ENCODE results near the gene UGT1A9. TPM values are rescaled to one million over a fixed set of nuclear protein-coding genes. Genes with fewer than 3 reads are reported as not detected.
"Not testable (repeated sequence)": the region's sequence is repeated elsewhere in the genome, so short reads cannot be mapped to it uniquely, and the experiment has no call there.

The UGT1A9 gene
- not detected for polyA plus RNA-seq

DNA sequence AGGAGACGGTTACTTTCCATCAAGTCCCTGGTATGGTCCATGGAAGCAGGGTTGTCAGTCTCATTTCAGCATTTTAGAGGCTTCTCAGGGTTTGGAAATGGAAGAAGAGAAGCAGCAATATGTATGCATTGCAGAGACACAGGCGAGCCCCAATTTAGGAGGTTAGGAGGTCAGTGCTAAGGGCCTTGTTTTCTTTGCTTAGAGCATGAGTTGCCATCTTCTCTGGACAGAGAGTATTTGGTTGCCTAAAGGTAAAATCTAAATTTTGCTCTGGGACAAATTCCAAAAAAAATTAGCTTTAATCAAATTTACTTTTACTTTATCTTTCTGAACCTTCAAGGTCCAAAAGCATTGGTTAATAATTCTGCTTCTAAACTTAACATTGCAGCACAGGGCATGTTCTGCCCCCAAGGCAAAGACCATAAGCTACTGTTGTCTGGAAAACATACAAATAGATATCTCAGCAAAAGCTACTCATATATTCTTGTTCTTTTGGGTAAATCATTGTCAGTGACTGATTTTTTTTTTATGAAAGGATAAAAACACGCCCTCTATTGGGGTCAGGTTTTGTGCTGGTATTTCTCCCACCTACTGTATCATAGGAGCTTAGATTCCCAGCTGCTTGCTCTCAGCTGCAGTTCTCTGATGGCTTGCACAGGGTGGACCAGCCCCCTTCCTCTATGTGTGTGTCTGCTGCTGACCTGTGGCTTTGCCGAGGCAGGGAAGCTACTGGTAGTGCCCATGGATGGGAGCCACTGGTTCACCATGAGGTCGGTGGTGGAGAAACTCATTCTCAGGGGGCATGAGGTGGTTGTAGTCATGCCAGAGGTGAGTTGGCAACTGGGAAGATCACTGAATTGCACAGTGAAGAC, at the start of gene UGT1A9:
Gene UGT1A9, plus strand, starts transcription at position 609 of the 872 bp plus-strand sequence. Its CDS starts 37 bp downstream, at position 646.
- H3K4me1 Mint-ChIP-seq = peaks cover 0 to 7% (median 0%) of the 10 kb centered on the region in 3 donors
- H3K36me3 Mint-ChIP-seq = peaks cover 2% of the 10 kb centered on the region
- no peak within 1 kb of the TSS for H3K27ac Mint-ChIP-seq
- H3K4me3 Mint-ChIP-seq = peak within 1 kb of the TSS in 1 of 4 donors; percentile 47
- H3K27me3 Mint-ChIP-seq = peaks cover 14% of the 10 kb centered on the region
- H3K9me3 Mint-ChIP-seq = peaks cover 0 to 6% (median 3%) of the 10 kb centered on the region in 3 donors

DNA sequence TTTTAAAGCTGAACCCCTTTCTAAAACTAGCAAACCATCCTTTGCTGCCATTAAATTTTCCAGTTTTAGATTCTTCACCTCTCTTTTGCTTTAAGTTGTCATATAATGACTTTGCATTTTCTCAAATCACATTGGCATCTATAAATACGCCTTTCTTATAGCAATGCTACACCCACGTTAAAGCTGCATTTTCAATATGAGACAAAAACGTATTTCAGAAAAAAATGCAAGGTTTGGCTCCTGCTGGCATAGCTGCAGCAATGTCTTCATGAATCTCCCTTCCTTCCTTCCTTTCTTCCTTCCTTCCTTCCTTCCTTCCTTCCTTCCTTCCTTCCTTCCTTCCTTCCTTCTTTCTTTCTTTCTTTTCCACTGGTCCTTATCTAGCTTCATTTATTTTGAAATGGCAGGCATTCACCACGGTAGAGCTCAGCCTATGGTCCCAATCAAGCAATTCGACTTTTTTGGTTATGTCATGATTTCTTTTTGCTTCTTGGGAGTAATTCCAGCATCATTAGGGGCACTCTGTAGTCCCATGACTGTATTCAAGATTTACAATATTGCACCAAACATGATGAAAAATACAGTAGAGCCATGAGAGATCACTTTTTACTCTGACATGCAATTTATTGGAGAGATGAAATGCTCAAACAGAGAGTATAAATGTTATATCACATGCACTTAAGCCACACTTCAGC, 44.2 kb upstream of the UGT1A9 start:
- H3K4me1 Mint-ChIP-seq = peaks cover 0 to 4% (median 0%) of the 10 kb centered on the region in 3 donors
- peaks cover 4 to 20% (median 13%) of the 10 kb centered on the region in 3 donors for H3K9me3 Mint-ChIP-seq

GRCh38 chr2:233636306-233636705, 35.4 kb upstream of the UGT1A9 start, which contains the start of gene UGT1A10:
Gene UGT1A10 (plus strand): TSS chr2:233636448. CDS start chr2:233636523, 75 bp downstream.
- not testable (repeated sequence) for H3K9me3 Mint-ChIP-seq, H3K36me3 Mint-ChIP-seq, H3K4me1 Mint-ChIP-seq, H3K4me3 Mint-ChIP-seq, H3K27ac Mint-ChIP-seq, H3K27me3 Mint-ChIP-seq

More for the DNA sequence above, 44.2 kb upstream of the UGT1A9 start:
- H3K27ac Mint-ChIP-seq = no peak overlapping the region
- H3K27me3 Mint-ChIP-seq = peaks cover 4% of the 10 kb centered on the region
- no peak overlapping the region for H3K4me3 Mint-ChIP-seq
- H3K36me3 Mint-ChIP-seq = peaks cover 3% of the 10 kb centered on the region

GRCh38 chr2:233638836-233639235, 32.9 kb upstream of the UGT1A9 start:
- H3K27ac Mint-ChIP-seq = peak overlapping the region in 1 of 3 donors; percentile 66
- no peaks in the 10 kb centered on the region for H3K36me3 Mint-ChIP-seq
- H3K27me3 Mint-ChIP-seq = peaks cover 2% of the 10 kb centered on the region
- H3K4me3 Mint-ChIP-seq = no peak overlapping the region
- peaks cover 0 to 10% (median 0%) of the 10 kb centered on the region in 3 donors for H3K9me3 Mint-ChIP-seq
- peaks cover 0 to 5% (median 5%) of the 10 kb centered on the region in 3 donors for H3K4me1 Mint-ChIP-seq

GRCh38 chr2:233639860-233640259, 31.8 kb upstream of the UGT1A9 start:
- H3K36me3 Mint-ChIP-seq = no peaks in the 10 kb centered on the region
- H3K9me3 Mint-ChIP-seq = peaks cover 0 to 12% (median 0%) of the 10 kb centered on the region in 3 donors
- H3K27ac Mint-ChIP-seq = no peak overlapping the region
- H3K4me3 Mint-ChIP-seq = no peak overlapping the region
- H3K27me3 Mint-ChIP-seq = no peaks in the 10 kb centered on the region
- peaks cover 0 to 5% (median 5%) of the 10 kb centered on the region in 3 donors for H3K4me1 Mint-ChIP-seq

- no peak overlapping the region for H3K4me3 Mint-ChIP-seq
- H3K9me3 Mint-ChIP-seq = peaks cover 9 to 34% (median 13%) of the 10 kb centered on the region in 3 donors
- peaks cover 0 to 5% (median 0%) of the 10 kb centered on the region in 3 donors for H3K4me1 Mint-ChIP-seq
- peaks cover 3% of the 10 kb centered on the region for H3K36me3 Mint-ChIP-seq
- peaks cover 5% of the 10 kb centered on the region for H3K27me3 Mint-ChIP-seq
- no peak overlapping the region for H3K27ac Mint-ChIP-seq
Observed at GRCh38 chr2:233643128-233643527, 28.6 kb upstream of the UGT1A9 start.

DNA sequence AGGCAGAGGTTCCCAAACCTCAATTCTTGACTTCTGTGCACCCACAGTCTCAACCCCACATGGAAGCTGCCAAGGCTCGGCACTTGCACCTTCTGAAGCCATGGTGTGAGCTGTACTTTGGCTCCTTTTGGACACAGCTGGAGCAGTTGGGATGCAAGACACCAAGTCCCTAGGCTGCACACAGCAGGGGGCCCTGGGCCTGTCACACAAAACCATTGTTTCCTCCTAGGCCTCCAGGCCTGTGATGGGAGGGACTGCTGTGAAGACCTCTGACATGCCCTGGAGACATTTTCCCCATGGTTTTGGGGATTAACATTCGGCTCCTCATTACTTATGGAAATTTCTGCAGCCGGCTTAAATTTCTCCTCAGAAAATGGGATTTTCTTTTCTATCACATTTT, 25.7 kb upstream of the UGT1A9 start:
- not testable (repeated sequence) for H3K4me1 Mint-ChIP-seq, H3K27ac Mint-ChIP-seq, H3K4me3 Mint-ChIP-seq, H3K36me3 Mint-ChIP-seq, H3K27me3 Mint-ChIP-seq
- H3K9me3 Mint-ChIP-seq = peaks cover 9 to 34% (median 13%) of the 10 kb centered on the region in 3 donors

GRCh38 chr2:233650981-233651380, 20.7 kb upstream of the UGT1A9 start:
- peaks cover 2% of the 10 kb centered on the region for H3K36me3 Mint-ChIP-seq
- no peak overlapping the region for H3K27ac Mint-ChIP-seq
- H3K4me1 Mint-ChIP-seq = no peaks in the 10 kb centered on the region
- peaks cover 17% of the 10 kb centered on the region for H3K27me3 Mint-ChIP-seq
- H3K9me3 Mint-ChIP-seq = peaks cover 9 to 16% (median 13%) of the 10 kb centered on the region in 3 donors
- H3K4me3 Mint-ChIP-seq = no peak overlapping the region

DNA sequence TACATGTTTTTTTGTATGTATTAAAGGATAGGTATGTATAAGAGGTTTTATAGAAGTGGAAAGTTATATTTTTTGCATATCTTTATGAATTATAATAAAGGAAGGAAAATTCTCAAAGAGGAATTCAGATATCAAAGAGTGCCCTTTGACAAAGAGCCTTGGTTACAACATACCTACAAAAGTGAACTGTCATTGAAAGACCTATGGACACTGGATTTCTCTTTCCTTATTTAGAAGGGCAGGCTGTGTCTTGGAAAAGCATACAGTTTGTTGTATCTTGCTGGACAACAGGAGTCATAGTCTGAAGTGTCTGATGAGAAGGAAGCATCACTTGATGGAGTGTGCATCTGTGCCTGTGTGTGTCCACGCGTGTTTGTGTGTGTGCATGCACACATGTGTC, 20.3 kb upstream of the UGT1A9 start:
- Mint-ChIP-seq H3K27ac (no peak overlapping the region), H3K9me3 (peaks cover 8 to 14% (median 13%) of the 10 kb centered on the region in 3 donors), H3K27me3 (peaks cover 17% of the 10 kb centered on the region), H3K36me3 (peaks cover 2% of the 10 kb centered on the region), H3K4me1 (peaks cover 0 to 2% (median 0%) of the 10 kb centered on the region in 3 donors), H3K4me3 (no peak overlapping the region)

DNA sequence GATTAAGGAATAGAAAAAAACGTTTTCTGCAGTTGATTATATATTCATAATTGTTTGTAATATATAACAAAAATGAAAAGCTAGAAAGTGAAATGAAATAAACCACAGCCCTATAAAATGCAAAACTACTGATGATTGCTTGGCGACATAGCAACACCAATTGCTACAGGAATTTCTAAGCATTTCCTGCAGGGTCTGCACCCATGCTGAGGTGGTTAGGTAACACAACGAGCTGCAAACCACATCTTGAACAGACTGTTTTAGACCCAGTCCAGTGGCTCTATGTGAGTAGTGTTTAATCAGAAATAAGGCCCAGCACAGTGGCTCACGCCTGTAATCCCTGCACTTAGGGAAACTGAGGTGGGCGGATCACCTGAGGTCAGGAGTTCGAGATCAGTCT, 17.2 kb upstream of the UGT1A9 start:
- Mint-ChIP-seq H3K9me3 (no peaks in the 10 kb centered on the region), H3K27ac (no peak overlapping the region), H3K36me3 (peaks cover 2% of the 10 kb centered on the region), H3K4me3 (no peak overlapping the region), H3K27me3 (peaks cover 10% of the 10 kb centered on the region), H3K4me1 (peaks cover 0 to 5% (median 0%) of the 10 kb centered on the region in 3 donors)

GRCh38 chr2:233655043-233655442, 16.7 kb upstream of the UGT1A9 start:
- Mint-ChIP-seq H3K27me3 (peaks cover 13% of the 10 kb centered on the region), H3K9me3 (no peaks in the 10 kb centered on the region), H3K4me1 (peaks cover 0 to 5% (median 0%) of the 10 kb centered on the region in 3 donors)

GRCh38 chr2:233655943-233656342, 15.8 kb upstream of the UGT1A9 start:
- H3K27me3 Mint-ChIP-seq = peaks cover 13% of the 10 kb centered on the region
- not testable (repeated sequence) for H3K27ac Mint-ChIP-seq, H3K4me3 Mint-ChIP-seq, H3K9me3 Mint-ChIP-seq, H3K36me3 Mint-ChIP-seq, H3K4me1 Mint-ChIP-seq

More at GRCh38 chr2:233655043-233655442, 16.7 kb upstream of the UGT1A9 start:
- no peak overlapping the region for H3K4me3 Mint-ChIP-seq
- peaks cover 2% of the 10 kb centered on the region for H3K36me3 Mint-ChIP-seq
- no peak overlapping the region for H3K27ac Mint-ChIP-seq

DNA sequence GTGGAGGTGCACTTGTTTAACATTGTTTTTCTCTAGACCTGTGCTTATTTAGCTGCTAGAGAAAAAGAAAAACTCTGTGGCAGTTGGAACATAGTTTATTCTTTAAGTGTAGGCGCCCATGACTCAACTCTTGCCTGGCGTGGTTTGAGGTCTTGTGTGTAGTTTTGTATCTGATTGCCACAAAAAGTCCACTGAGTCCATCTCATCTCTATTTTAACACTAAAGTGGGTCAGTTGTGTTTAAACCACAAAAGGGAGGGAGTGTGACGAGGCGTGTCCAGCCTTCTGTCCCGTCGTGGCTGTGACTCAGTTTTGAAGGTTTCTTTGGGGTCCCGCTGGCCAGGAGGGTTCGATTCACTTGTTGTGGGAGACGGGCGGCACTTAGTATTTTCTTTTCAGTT, 15.3 kb upstream of the UGT1A9 start:
- H3K4me3 Mint-ChIP-seq = no peak overlapping the region
- H3K27ac Mint-ChIP-seq = no peak overlapping the region
- H3K27me3 Mint-ChIP-seq = peaks cover 13% of the 10 kb centered on the region
- no peaks in the 10 kb centered on the region for H3K36me3 Mint-ChIP-seq
- no peaks in the 10 kb centered on the region for H3K9me3 Mint-ChIP-seq
- H3K4me1 Mint-ChIP-seq = peaks cover 0 to 5% (median 0%) of the 10 kb centered on the region in 3 donors

- peaks cover 2% of the 10 kb centered on the region for H3K36me3 Mint-ChIP-seq
- no peaks in the 10 kb centered on the region for H3K9me3 Mint-ChIP-seq
- peaks cover 0 to 5% (median 0%) of the 10 kb centered on the region in 3 donors for H3K4me1 Mint-ChIP-seq
- peaks cover 11% of the 10 kb centered on the region for H3K27me3 Mint-ChIP-seq
- H3K4me3 Mint-ChIP-seq = no peak overlapping the region
- peak overlapping the region in 1 of 3 donors; percentile 55 for H3K27ac Mint-ChIP-seq
Observed at GRCh38 chr2:233658610-233659009, 13.1 kb upstream of the UGT1A9 start.

GRCh38 chr2:233663911-233664310, 7.8 kb upstream of the UGT1A9 start:
- Mint-ChIP-seq H3K4me3 (no peak overlapping the region), H3K36me3 (peaks cover 2% of the 10 kb centered on the region), H3K27me3 (peaks cover 13% of the 10 kb centered on the region), H3K27ac (no peak overlapping the region), H3K4me1 (no peaks in the 10 kb centered on the region), H3K9me3 (peaks cover 0 to 6% (median 3%) of the 10 kb centered on the region in 3 donors)
